Gastroesophageal sphincter (tissue), 3 donors: ENCODE results near the gene ANAPC15.

Source experiments
- CTCF ChIP-seq, 4 experiments: fragments of 200-600 bp in 2 of 4; fragments of 450-650 bp in 2 of 4; sonication (generic) in 1 of 4; IDR thresholded peaks; one replicate each; pipeline ENCODE4 v1.5.1; 2017 to 2019; ENCODE audit warnings: antibody characterized with exemption in 4 of 4, mild to moderate bottlenecking in 2 of 4, moderate library complexity in 2 of 4
- EP300 ChIP-seq: sonication (generic); formaldehyde crosslinking; IDR thresholded peaks from one replicate; pipeline ENCODE4 v1.6.1; 2017; ENCODE audit warnings: antibody characterized with exemption, mild to moderate bottlenecking
- POLR2A ChIP-seq, 2 donors: fragments of 450-650 bp; IDR thresholded peaks; one replicate each; pipeline ENCODE4 v1.6.1; 2017; ENCODE audit warnings: antibody characterized with exemption in 2 of 2, mild to moderate bottlenecking in 2 of 2, moderate library complexity in 1 of 2
- POLR2AphosphoS5 ChIP-seq: sonication (generic); formaldehyde crosslinking; IDR thresholded peaks from one replicate; pipeline ENCODE4 v1.6.1; 2017; ENCODE audit warnings: antibody characterized with exemption

GRCh38 chr11:72114570-72114969 is 2.1 kb upstream of the ANAPC15 start:
- TF ChIP-seq CTCF (IDR thresholded peaks at IDR 0.05) (no peak), POLR2A (IDR thresholded peaks at IDR 0.05) (no peak), POLR2AphosphoS5 (no peak), EP300 (no peak)
